HEK293T (cell line): Measurements from ENCODE around the gene IFI44L.

Experiments used
- CTCF ChIA-PET: fragments of 350-600 bp; formaldehyde crosslinking; extraction: SDS; loops from one replicate; lab custom pipeline; 2021; ENCODE audit warnings: antibody characterized with exemption, inconsistent platforms; lab: Yijun Ruan, JAX
- POLR2A ChIA-PET: fragments of 350-600 bp; formaldehyde crosslinking; extraction: SDS; loops from one replicate; lab custom pipeline; 2020; ENCODE audit warnings: antibody characterized with exemption, inconsistent platforms; lab: Yijun Ruan, JAX
- DNase-seq: peaks from one replicate; pipeline ENCODE4 v3.0.0; 2012; ENCODE audit warnings: mixed read lengths; ENCODE audit errors: extremely low spot score
- ARNT ChIP-seq: fragments of 450-650 bp; IDR thresholded peaks from 2 replicates; pipeline ENCODE4 v1.6.1; 2017; ENCODE audit warnings: mild to moderate bottlenecking
- BHLHE40 ChIP-seq: fragments of 450-650 bp; IDR thresholded peaks from 2 replicates; pipeline ENCODE4 v1.6.1; 2016; ENCODE audit warnings: mild to moderate bottlenecking, moderate library complexity, borderline replicate concordance
- CTBP1 ChIP-seq: fragments of 450-650 bp; IDR thresholded peaks from 2 replicates; pipeline ENCODE4 v1.6.1; 2016; ENCODE audit warnings: borderline replicate concordance
- ELF4 ChIP-seq: fragments of 450-650 bp; IDR thresholded peaks from 2 replicates; pipeline ENCODE4 v1.6.1; 2017; ENCODE audit warnings: antibody characterized with exemption
- FOXA1 ChIP-seq: fragments of 450-650 bp; IDR thresholded peaks from 2 replicates; pipeline ENCODE4 v1.6.1; 2016; ENCODE audit warnings: mild to moderate bottlenecking
- FOXK2 ChIP-seq: fragments of 450-650 bp; IDR thresholded peaks from 2 replicates; pipeline ENCODE4 v1.6.1; 2016; ENCODE audit warnings: mild to moderate bottlenecking
- FOXM1 ChIP-seq: fragments of 450-650 bp; IDR thresholded peaks from 2 replicates; pipeline ENCODE4 v1.6.1; 2017; ENCODE audit warnings: mild to moderate bottlenecking, borderline replicate concordance
- HDGF ChIP-seq: fragments of 450-650 bp; IDR thresholded peaks from 2 replicates; pipeline ENCODE4 v1.6.1; 2017; ENCODE audit warnings: antibody characterized with exemption, borderline replicate concordance
- L3MBTL2 ChIP-seq: fragments of 450-650 bp; conservative IDR thresholded peaks from 2 replicates; pipeline ENCODE4 v1.6.1; 2016; ENCODE audit warnings: mild to moderate bottlenecking
- LEF1 ChIP-seq: fragments of 450-650 bp; IDR thresholded peaks from 2 replicates; pipeline ENCODE4 v1.6.1; 2017; ENCODE audit warnings: mild to moderate bottlenecking, borderline replicate concordance
- NFRKB ChIP-seq: fragments of 450-650 bp; IDR thresholded peaks from 2 replicates; pipeline ENCODE4 v1.6.1; 2016; ENCODE audit warnings: mild to moderate bottlenecking, moderate library complexity
- PKNOX1 ChIP-seq: fragments of 450-650 bp; IDR thresholded peaks from 2 replicates; pipeline ENCODE4 v1.6.1; 2016
- SP1 ChIP-seq: fragments of 450-650 bp; IDR thresholded peaks from 2 replicates; pipeline ENCODE4 v1.6.1; 2017
- SUZ12 ChIP-seq: fragments of 450-650 bp; IDR thresholded peaks from 2 replicates; pipeline ENCODE4 v1.6.1; 2016; ENCODE audit warnings: mild to moderate bottlenecking
- TARDBP ChIP-seq: fragments of 450-650 bp; IDR thresholded peaks from 2 replicates; pipeline ENCODE4 v1.6.1; 2016
- ZNF384 ChIP-seq: fragments of 450-650 bp; IDR thresholded peaks from 2 replicates; pipeline ENCODE4 v1.6.1; 2016

The IFI44L gene

GRCh38 chr1:78624035-78624434 lies 3.8 kb downstream of the IFI44L start:
- TF ChIP-seq L3MBTL2: no peak
- TF ChIP-seq ZNF384: no peak
- no peak for TF ChIP-seq ARNT
- TF ChIP-seq LEF1: no peak
- no peak for TF ChIP-seq HDGF
- no peak for TF ChIP-seq ELF4
- TF ChIP-seq PKNOX1: no peak
- no peak for TF ChIP-seq FOXM1
- no peak for TF ChIP-seq FOXK2
- TF ChIP-seq BHLHE40: no peak
- TF ChIP-seq NFRKB: no peak
- TF ChIP-seq CTBP1: no peak
- no peak for TF ChIP-seq SUZ12
- no peak for DNase-seq
- CTCF ChIA-PET: no interaction called here
- POLR2A ChIA-PET: no interaction called here

- TF ChIP-seq FOXK2: no peak
- no peak for TF ChIP-seq BHLHE40
- POLR2A ChIA-PET: no interaction called here
- no peak for DNase-seq
- CTCF ChIA-PET: no interaction called here
Measured at GRCh38 chr1:78627321-78627720, 7.1 kb downstream of the IFI44L start.

- POLR2A ChIA-PET: no interaction called here
- CTCF ChIA-PET: no interaction called here
- no peak for TF ChIP-seq FOXK2
- TF ChIP-seq ZNF384: no peak
- no peak for DNase-seq
Measured at GRCh38 chr1:78630600-78630999, 10.4 kb downstream of the IFI44L start.

- POLR2A ChIA-PET: no interaction called here
- TF ChIP-seq FOXK2 (no peak), CTBP1 (no peak), NFRKB (no peak), PKNOX1 (no peak), ARNT (no peak), SUZ12 (no peak), SP1 (no peak), LEF1 (no peak), BHLHE40 (no peak), ZNF384 (no peak), FOXA1 (no peak), ELF4 (no peak), FOXM1 (no peak), HDGF (no peak), L3MBTL2 (no peak), TARDBP (no peak)
- CTCF ChIA-PET: no interaction called here
- DNase-seq: no peak
Measured at GRCh38 chr1:78633209-78633608, 13.0 kb downstream of the IFI44L start.

- no peak for DNase-seq
- no peak for TF ChIP-seq HDGF
- no peak for TF ChIP-seq LEF1
- no peak for TF ChIP-seq SUZ12
- TF ChIP-seq CTBP1: no peak
- TF ChIP-seq NFRKB: no peak
- no peak for TF ChIP-seq TARDBP
- TF ChIP-seq L3MBTL2: no peak
- TF ChIP-seq FOXK2: no peak
- TF ChIP-seq FOXM1: no peak
- TF ChIP-seq PKNOX1: no peak
- no peak for TF ChIP-seq FOXA1
- TF ChIP-seq ZNF384: no peak
- no peak for TF ChIP-seq BHLHE40
- ChIA-PET POLR2A (no interaction called here), CTCF (no interaction called here)
Measured at GRCh38 chr1:78640462-78640861, 20.2 kb downstream of the IFI44L start.

GRCh38 chr1:78641558-78641957 lies 21.3 kb downstream of the IFI44L start:
- ChIA-PET CTCF (no interaction called here), POLR2A (no interaction called here)
- no peak for TF ChIP-seq ARNT
- TF ChIP-seq SUZ12: no peak
- TF ChIP-seq SP1: no peak
- TF ChIP-seq CTBP1: no peak
- no peak for DNase-seq

GRCh38 chr1:78645723-78646122 lies 25.5 kb downstream of the IFI44L start:
- CTCF ChIA-PET: interaction anchor here (0.7 kb wide), 1 partner anchor 78 kb away, joined by 3 read pairs; no protein-coding TSS in a partner anchor
- POLR2A ChIA-PET: no interaction called here
- no peak for TF ChIP-seq ZNF384
- no peak for TF ChIP-seq FOXK2
- TF ChIP-seq HDGF: no peak
- no peak for TF ChIP-seq LEF1
- TF ChIP-seq L3MBTL2: no peak
- no peak for TF ChIP-seq FOXM1
- no peak for TF ChIP-seq CTBP1
- no peak for TF ChIP-seq TARDBP
- TF ChIP-seq ELF4: no peak
- no peak for TF ChIP-seq SUZ12
- no peak for TF ChIP-seq PKNOX1
- TF ChIP-seq NFRKB: no peak
- no peak for TF ChIP-seq SP1
- TF ChIP-seq ARNT: no peak
- no peak for TF ChIP-seq FOXA1
- no peak for TF ChIP-seq BHLHE40
- no peak for DNase-seq
